Hematopoietic multipotent progenitor cell treated with erythropoietin and hydrocortisone succinate and interleukin-3 and kit ligand, for 15 days (in vitro differentiated cells): ENCODE measurements around the gene RPS23.

Source experiments
- DNase-seq: peaks from one replicate; pipeline ENCODE4 v3.0.0-alpha.2; 2015; ENCODE audit warnings: low spot score

Gene RPS23

GRCh38 chr5:82277987-82278710 lies at the start of gene RPS23:
TSS of gene RPS23 (minus strand) at chr5:82278354. CDS start at chr5:82278323, 31 bp downstream.
- peak; percentile 91 for DNase-seq

- no peak for DNase-seq
Measured at GRCh38 chr5:82327941-82328340, 49.8 kb upstream of the RPS23 start.

DNA sequence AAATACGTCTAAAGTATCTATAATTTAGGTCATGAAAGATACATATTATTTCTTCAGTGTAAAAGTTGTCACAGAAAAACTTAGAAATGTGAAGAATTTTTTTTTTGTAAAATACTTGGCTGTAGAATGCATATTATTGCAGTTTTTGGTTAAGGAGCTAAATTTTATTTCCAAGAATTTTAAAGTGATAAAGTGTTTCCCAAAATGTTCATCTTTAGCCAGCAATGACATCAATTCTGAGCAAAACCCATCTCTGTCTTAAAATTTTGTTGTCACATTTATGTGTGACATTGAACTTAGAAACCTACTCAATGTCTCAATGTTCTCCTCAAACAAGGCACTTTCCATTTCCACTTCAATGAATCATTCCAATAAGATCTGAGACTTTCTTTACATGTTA lies 47.8 kb upstream of the RPS23 start:
- no peak for DNase-seq

DNA sequence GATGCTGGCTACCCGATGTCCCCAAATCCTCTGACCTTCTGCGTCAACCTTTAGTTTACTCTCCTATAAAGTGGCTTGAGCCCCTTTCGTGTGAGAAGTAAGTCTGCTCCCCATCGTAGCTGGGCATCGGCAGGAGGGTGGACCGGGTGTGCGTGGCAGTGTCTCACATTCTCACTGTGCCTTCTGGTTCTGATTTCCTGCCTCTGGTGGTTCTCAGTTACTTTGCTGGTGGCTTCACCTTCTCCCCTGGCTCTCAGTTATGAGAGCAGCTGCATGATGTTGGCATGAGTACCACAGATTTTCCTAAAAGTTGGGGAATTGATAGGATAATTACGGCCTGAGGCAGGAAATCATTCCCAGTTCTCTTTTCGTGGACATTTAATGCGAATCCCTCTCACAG lies 47.0 kb upstream of the RPS23 start:
- no peak for DNase-seq

DNA sequence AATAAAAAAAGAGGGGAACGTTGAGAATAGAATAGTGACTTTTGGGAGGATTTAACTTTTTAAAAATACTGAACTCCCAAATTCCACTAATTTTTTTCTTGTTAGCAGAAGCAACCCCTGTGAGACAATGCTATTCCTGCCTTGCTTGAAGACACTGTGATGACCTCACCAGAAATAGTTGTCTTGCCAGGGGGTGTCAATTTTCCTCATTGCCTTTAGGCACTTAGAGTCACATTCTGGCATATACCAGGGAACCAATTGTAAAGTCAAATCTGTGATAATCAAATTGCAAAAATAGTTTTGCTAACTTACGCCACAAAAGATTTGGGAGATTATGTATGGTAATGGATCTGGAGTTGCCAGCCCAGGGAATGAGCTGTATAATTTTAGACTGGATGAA lies 42.8 kb upstream of the RPS23 start:
- DNase-seq = no peak

DNA sequence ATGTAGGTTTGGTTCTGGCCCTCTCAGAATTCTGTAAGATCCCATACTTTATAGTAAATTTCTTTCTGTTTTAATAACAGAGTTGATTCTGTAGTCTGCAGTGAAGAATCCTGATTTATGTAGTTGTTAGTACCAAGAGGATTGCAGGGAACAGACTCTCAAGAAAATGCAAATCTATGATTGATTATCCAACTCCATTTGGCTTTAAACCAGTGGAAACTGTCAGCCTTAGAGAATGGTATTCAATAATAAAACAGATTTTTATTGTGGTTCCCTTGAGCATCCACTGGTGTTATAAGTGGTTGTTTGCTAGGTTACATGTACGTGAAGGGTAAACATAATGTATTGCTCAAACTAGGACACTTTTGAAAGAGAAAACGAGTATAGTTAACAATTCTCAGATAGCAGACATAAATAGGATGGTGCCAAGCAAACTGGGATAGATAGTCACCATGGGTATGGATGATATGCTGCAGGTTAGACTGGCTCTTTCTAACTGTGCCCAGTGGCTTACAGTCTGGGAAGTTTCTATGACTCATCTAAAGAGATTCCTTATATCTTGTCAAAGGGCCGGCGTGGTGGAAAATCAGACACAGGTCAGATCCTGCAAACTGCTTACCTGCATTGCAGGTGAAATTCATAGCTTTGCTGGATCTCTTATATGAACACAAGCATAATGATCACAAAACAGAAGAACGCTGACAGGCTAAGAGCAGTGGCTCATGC lies 41.7 kb upstream of the RPS23 start:
- no peak for DNase-seq

GRCh38 chr5:82319192-82319591 lies 41.0 kb upstream of the RPS23 start:
- DNase-seq = no peak

DNA sequence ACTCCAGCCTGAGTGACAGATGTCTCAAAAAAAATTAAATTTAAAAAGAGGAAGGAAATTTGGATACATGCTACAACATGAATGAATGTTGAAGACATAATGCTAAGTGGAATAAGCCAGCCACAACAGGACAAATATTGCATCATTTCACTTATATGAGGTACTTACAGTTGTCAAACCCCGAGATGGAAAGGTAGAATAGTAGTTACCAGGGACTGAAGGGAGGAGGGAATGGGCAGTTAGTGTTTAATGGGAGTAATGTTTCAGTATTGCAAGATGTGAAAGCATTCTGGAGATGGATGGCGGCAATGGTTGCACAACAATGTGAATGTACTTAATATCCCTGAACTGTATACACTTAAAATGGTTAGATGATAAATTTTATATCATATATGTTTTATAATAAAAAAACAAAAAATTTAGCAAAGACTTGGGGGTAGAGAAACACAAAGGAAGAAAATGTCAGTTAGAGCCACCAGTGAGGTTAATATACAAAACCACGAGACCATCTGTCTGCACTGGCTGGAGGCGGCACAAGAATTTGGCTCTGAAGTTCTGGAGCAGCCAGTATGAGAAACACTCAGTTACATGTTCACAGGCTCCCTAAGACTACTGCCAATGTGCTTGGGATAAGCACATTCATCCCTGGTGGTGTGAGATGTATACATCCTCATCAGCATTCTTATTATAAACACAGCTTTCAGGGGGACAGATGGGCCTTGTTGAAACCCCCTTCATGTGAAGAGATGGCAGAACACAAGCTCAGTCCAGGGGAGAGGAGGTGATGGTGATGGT lies 37.0 kb upstream of the RPS23 start:
- no peak for DNase-seq

DNA sequence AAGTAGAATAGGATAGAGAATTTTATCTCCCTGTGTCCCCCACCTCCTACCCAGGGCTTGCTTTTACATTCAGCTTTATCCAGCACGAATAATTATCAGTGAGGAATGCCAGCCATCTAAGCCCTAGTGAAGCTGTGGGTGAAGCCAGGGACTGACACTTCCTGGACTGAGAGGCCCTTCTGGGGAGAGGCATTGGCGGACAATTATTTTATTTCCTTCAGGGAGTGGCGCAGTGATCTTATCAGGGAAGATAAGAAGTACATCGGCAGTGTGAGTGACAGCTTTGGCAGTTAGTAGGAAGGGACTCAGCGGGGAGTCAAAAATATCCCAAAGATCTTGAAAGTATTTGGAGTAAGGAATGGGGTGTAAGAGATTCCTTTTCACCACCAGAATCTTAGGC lies 34.9 kb upstream of the RPS23 start:
- DNase-seq = no peak

DNA sequence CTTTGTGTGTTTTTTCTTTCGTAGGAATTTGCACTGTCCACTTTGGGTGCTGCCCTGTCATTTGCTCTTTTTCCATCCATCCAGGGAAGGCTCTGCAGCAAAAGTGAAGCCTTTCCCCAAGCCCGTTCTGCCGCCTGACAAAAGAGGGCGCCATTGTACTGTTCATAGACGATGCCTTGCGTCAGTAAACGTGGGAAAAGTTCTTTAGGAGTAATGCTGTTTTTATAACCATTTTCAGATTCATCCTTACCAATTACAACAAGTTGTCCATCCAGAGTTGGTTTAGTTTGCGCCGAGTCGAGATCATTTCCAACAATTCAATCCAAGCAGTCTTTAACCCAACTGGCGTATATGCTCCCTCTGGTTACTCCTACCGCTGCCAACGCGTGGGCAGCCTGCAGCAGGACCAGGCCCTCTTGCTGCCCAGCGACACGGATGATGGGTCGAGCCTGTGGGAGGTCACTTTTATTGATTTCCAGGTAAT lies 34.3 kb upstream of the RPS23 start:
- peak; percentile 37 for DNase-seq

DNA sequence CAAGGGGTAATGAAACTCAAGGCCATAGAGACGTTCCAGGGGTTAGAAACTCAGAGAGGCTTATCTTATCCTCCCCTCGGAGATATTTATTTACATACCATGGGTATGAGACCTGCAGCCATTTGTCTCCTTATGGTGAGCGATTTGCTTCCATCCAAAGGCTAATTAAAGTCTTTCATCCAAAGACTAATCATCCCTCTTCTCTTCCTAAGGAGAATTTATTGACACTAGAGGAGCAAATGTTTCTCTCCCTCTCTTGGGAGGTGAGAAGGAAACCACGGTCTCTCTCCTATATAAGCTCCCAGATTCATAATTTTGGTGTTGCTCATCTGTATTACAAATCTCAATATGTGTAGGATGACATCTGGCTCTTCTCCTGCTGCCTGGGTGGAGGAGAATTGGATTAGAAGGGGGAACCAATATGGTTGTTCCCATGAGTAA lies 31.0 kb upstream of the RPS23 start:
- no peak for DNase-seq

DNA sequence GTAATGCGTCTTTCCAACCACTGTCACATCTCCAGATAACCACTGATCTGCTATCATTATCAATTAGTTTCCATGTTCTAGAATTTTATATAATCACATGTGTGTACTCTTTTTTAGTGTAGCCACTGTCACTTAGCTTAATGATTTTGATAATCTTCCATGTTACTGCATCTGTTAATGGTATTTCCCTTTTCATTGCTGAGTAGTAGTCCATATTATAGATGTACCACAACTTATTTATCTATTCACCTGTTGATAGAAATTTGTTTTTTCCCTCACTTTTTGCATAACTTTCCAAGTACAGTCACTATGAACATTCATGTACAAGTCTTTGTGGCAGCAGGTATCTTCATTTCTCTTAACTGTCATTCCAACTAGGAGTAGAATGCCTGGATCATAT lies 30.3 kb upstream of the RPS23 start:
- no peak for DNase-seq

DNA sequence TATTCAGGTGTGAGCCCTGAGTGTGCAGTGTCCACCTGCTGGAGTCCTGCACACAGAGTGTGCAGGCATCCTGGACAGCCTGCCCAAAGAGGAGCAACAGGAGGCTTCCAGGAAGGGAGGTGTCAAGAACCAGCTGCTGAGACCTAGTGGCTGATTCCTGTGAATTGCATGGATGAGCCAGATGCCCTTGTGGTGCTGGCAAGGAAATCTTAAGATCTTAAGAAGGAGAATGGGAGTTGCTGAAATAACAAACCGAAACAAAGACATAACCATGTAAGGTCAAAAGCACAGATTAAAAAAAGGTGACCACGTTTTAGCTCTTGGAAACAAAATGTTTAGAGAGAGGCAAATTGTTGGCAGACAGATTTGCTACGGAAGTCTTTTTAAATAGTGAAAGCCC lies 29.3 kb upstream of the RPS23 start:
- DNase-seq = no peak

GRCh38 chr5:82306151-82306550 lies 28.0 kb upstream of the RPS23 start:
- no peak for DNase-seq

DNA sequence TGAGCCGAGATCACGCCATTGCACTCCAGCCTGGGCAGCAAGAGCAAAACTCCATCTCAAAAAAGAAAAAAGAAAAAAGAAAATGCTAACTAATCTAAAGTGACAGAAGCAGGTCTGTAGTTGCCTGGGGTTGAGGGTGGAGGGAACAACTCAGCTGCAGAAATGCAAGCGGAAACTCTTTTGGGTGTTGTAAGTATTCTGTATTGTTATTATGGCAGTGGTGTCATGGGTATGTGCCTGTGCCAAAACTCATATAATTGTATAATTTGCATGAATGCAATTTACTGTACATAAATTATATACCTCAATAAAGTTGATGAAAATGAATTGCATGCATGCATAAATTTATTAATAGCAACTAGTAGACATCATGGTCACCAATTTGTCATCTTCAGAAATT lies 23.0 kb upstream of the RPS23 start:
- no peak for DNase-seq

GRCh38 chr5:82298668-82299067 lies 20.5 kb upstream of the RPS23 start:
- no peak for DNase-seq

GRCh38 chr5:82297711-82298110 lies 19.6 kb upstream of the RPS23 start:
- no peak for DNase-seq

DNA sequence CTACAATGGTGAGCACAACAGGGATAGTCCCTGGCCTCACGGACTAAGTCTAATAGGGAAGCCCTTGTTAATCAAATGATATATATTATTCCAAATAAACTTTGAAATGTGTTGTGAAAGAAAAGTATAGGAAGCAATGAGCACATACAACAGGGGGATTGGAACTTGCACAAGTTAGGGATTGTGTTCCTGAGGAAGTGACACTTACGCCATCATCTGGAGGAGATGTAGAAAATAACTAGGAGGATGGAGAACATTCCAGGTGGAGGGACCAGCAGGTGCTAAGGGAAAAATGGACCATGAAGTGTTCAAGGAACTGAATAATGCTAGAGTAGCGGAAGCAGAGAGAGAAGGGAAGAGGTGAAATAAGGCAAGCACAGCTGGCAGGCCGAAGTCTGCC lies 18.8 kb upstream of the RPS23 start:
- DNase-seq = no peak

- no peak for DNase-seq
Measured at GRCh38 chr5:82295959-82296531, 17.9 kb upstream of the RPS23 start.

DNA sequence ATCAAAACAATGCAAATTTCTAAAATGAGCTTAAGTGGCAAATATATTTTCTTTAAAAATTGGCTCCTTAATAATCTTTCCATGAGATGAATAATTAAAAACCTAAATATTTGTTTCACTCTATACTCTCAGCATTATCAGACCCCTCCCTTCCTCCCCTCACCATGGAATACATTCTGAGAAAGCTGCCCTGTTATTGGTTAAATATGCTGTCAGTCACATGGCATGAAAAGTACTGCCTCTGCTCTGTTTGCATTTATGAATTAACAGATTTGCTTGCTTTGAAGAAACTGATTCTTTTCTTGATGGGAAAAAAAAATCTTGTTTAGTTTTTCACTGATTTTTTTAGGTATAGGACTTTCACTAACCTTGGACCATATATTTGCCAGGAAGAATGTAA lies 17.0 kb upstream of the RPS23 start:
- no peak for DNase-seq

GRCh38 chr5:82291420-82291819 lies 13.3 kb upstream of the RPS23 start:
- DNase-seq = no peak

GRCh38 chr5:82290908-82291307 lies 12.8 kb upstream of the RPS23 start:
- DNase-seq = no peak
